ENCODE results near the gene BCR.
"Not testable (repeated sequence)": the region's sequence is repeated elsewhere in the genome, so short reads cannot be mapped to it uniquely, and the experiment has no call there.

BCR gene

GRCh38 chr22:23180301-23180892, at the start of gene BCR:
TSS of gene BCR (plus strand) at chr22:23180509. CDS start at chr22:23180961, 452 bp downstream.
- DNase-seq = peak; percentile 81

GRCh38 chr22:23130697-23131096, 49.6 kb upstream of the BCR start:
- no peak for DNase-seq

GRCh38 chr22:23131931-23132330, 48.4 kb upstream of the BCR start:
- DNase-seq = no peak

- DNase-seq = no peak
Measured at GRCh38 chr22:23132376-23133091, 47.8 kb upstream of the BCR start.

GRCh38 chr22:23133922-23134321, 46.4 kb upstream of the BCR start:
- DNase-seq = no peak

- not testable (repeated sequence) for DNase-seq
Measured at GRCh38 chr22:23136991-23137390, 43.3 kb upstream of the BCR start.

GRCh38 chr22:23137468-23137867, 42.8 kb upstream of the BCR start:
- no peak for DNase-seq

GRCh38 chr22:23137905-23138561, 42.3 kb upstream of the BCR start:
- peak; percentile 22 for DNase-seq

- no peak for DNase-seq
Measured at GRCh38 chr22:23138584-23139435, 41.5 kb upstream of the BCR start.

- DNase-seq = no peak
Measured at GRCh38 chr22:23140385-23140784, 39.9 kb upstream of the BCR start.

- no peak for DNase-seq
Measured at GRCh38 chr22:23142546-23143105, 37.7 kb upstream of the BCR start.

- DNase-seq = no peak
Measured at GRCh38 chr22:23143119-23143518, 37.2 kb upstream of the BCR start.

GRCh38 chr22:23144432-23144831, 35.9 kb upstream of the BCR start:
- no peak for DNase-seq

GRCh38 chr22:23144932-23145877, 35.1 kb upstream of the BCR start, which contains the start of gene RAB36:
TSS of gene RAB36 (plus strand) at chr22:23145477. CDS start at chr22:23146617, 1,140 bp downstream.
- peak; percentile 44 for DNase-seq

- DNase-seq = no peak
Measured at GRCh38 chr22:23145878-23146470, 34.3 kb upstream of the BCR start.

GRCh38 chr22:23146478-23147205, 33.7 kb upstream of the BCR start:
- DNase-seq = no peak

GRCh38 chr22:23147617-23148387, 32.5 kb upstream of the BCR start:
- DNase-seq = peak; percentile 60

- no peak for DNase-seq
Measured at GRCh38 chr22:23149743-23150238, 30.5 kb upstream of the BCR start.

- DNase-seq = no peak
Measured at GRCh38 chr22:23150762-23151161, 29.5 kb upstream of the BCR start.
